ENCODE measurements around the gene POLN. TPM values are rescaled to one million over a fixed set of nuclear protein-coding genes. Genes with fewer than 3 reads are reported as not detected.

Gene POLN
- total and polyA plus RNA-seq, 2 experiments from 2014 or later: 1.7 to 2.0 TPM

- Histone ChIP-seq H3K79me2 (no peaks in the 10 kb centered on the region), H4K20me1 (ENCODE audit: insufficient read depth, poor library complexity, severe bottlenecking) (no peaks in the 10 kb centered on the region), H3K4me1 (ENCODE audit: insufficient read depth) (no peaks in the 10 kb centered on the region), H3K4me3 (no peak overlapping the region), H2AFZ (no peak overlapping the region), H3K9me2 (replicated peaks; ENCODE audit: insufficient read depth) (no peaks in the 10 kb centered on the region), H3K27me3 (no peaks in the 10 kb centered on the region), H3K9me3 (ENCODE audit: low read depth) (no peaks in the 10 kb centered on the region), H3K27ac (no peak overlapping the region), H3K36me3 (replicated peaks; ENCODE audit: insufficient read depth, low read depth) (no peaks in the 10 kb centered on the region), H3K4me2 (no peak overlapping the region)
- DNase-seq (ENCODE audit: low spot score): no peak
- 84% methylated on average over 11 of the region's 11 CpGs for WGBS (ENCODE audit: low lambda C conversion rate, missing lambda C conversion rate)
- TF ChIP-seq EZH2phosphoT487 (IDR thresholded peaks at IDR 0.05; ENCODE audit: low read depth, severe bottlenecking, unreplicated experiment) (no peak), CTCF (IDR thresholded peaks at IDR 0.05; ENCODE audit: poor library complexity) (no peak), EZH2 (IDR thresholded peaks at IDR 0.05; ENCODE audit: borderline replicate concordance) (no peak)
These were observed 102.9 kb downstream of the POLN start for GRCh38 chr4:2138846-2139500.

- no peak overlapping the region for H3K4me2 ChIP-seq
- DNase-seq (ENCODE audit: low spot score): no peak
- TF ChIP-seq EZH2 (IDR thresholded peaks at IDR 0.05; ENCODE audit: borderline replicate concordance) (no peak), CTCF (IDR thresholded peaks at IDR 0.05; ENCODE audit: poor library complexity) (no peak), EZH2phosphoT487 (IDR thresholded peaks at IDR 0.05; ENCODE audit: low read depth, severe bottlenecking, unreplicated experiment) (no peak)
- no peak overlapping the region for H3K27ac ChIP-seq
- no peaks in the 10 kb centered on the region for H3K27me3 ChIP-seq
- H3K79me2 ChIP-seq: no peaks in the 10 kb centered on the region
- H3K36me3 ChIP-seq (replicated peaks; ENCODE audit: insufficient read depth, low read depth): no peaks in the 10 kb centered on the region
- no peak overlapping the region for H2AFZ ChIP-seq
- H3K4me1 ChIP-seq (ENCODE audit: insufficient read depth): no peaks in the 10 kb centered on the region
- no peak overlapping the region for H3K4me3 ChIP-seq
- H3K9me3 ChIP-seq (ENCODE audit: low read depth): no peaks in the 10 kb centered on the region
- no peaks in the 10 kb centered on the region for H4K20me1 ChIP-seq (ENCODE audit: insufficient read depth, poor library complexity, severe bottlenecking)
- H3K9me2 ChIP-seq (replicated peaks; ENCODE audit: insufficient read depth): no peaks in the 10 kb centered on the region
- 81% methylated on average over 7 of the region's 7 CpGs for WGBS (ENCODE audit: low lambda C conversion rate, missing lambda C conversion rate)
These were observed 105.2 kb downstream of the POLN start for GRCh38 chr4:2136726-2137125.

DNA sequence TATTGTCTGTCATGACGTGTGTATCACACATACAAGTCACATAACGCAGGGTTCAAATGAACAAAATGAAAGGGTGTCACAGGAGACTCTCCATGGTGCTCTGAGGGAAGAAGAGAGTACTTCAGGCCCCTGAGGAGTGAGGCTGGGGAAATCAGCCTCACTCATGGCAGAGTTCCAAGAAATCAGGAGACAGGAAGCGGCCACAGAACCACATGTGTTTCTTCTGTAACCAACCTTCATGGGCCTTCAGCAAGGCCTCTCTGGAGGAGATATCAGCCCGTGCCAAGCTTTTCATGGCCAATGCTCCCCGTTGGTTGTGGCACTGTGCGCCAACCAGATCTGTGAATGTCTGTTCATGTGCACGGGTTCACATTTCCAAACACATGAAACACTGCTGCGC is 106.8 kb downstream of the POLN start:
- DNase-seq (ENCODE audit: low spot score): peak; percentile 33
- 82% methylated on average over 8 of the region's 8 CpGs for WGBS (ENCODE audit: low lambda C conversion rate, missing lambda C conversion rate)

More for the DNA sequence above, 106.8 kb downstream of the POLN start:
- H3K4me1 ChIP-seq (ENCODE audit: insufficient read depth): no peaks in the 10 kb centered on the region
- H3K36me3 ChIP-seq (replicated peaks; ENCODE audit: insufficient read depth, low read depth): no peaks in the 10 kb centered on the region
- H3K9me2 ChIP-seq (replicated peaks; ENCODE audit: insufficient read depth): no peaks in the 10 kb centered on the region
- H3K79me2 ChIP-seq: no peaks in the 10 kb centered on the region
- no peaks in the 10 kb centered on the region for H3K27me3 ChIP-seq
- H3K27ac ChIP-seq: no peak overlapping the region
- no peaks in the 10 kb centered on the region for H3K9me3 ChIP-seq (ENCODE audit: low read depth)
- TF ChIP-seq EZH2phosphoT487 (IDR thresholded peaks at IDR 0.05; ENCODE audit: low read depth, severe bottlenecking, unreplicated experiment) (no peak), EZH2 (IDR thresholded peaks at IDR 0.05; ENCODE audit: borderline replicate concordance) (no peak), CTCF (IDR thresholded peaks at IDR 0.05; ENCODE audit: poor library complexity) (no peak)
- no peak overlapping the region for H3K4me3 ChIP-seq
- no peaks in the 10 kb centered on the region for H4K20me1 ChIP-seq (ENCODE audit: insufficient read depth, poor library complexity, severe bottlenecking)
- H3K4me2 ChIP-seq: no peak overlapping the region
- no peak overlapping the region for H2AFZ ChIP-seq
